Hematopoietic multipotent progenitor cell (in vitro differentiated cells): Measurements from ENCODE around the gene CCDC85A. TPM values are rescaled to one million over a fixed set of nuclear protein-coding genes. Genes with fewer than 3 reads are reported as not detected.
"Not testable (repeated sequence)": the region's sequence is repeated elsewhere in the genome, so short reads cannot be mapped to it uniquely, and the experiment has no call there.

ENCODE experiments used
- DNase-seq, 3 donors: peaks; one replicate each; pipeline ENCODE4 v3.0.0-alpha.2; 2011 to 2015; ENCODE audit warnings: low read depth in 2 of 3, low spot score in 2 of 3
- total RNA-seq: library from RNA; depleted of rRNA; stranded (reverse); fragments of >200 nt; gene quantifications from one replicate; pipeline ENCODE4 v1.2.3, GENCODE V29; 2012

CCDC85A gene
- total RNA-seq, result 0.27 TPM

DNA sequence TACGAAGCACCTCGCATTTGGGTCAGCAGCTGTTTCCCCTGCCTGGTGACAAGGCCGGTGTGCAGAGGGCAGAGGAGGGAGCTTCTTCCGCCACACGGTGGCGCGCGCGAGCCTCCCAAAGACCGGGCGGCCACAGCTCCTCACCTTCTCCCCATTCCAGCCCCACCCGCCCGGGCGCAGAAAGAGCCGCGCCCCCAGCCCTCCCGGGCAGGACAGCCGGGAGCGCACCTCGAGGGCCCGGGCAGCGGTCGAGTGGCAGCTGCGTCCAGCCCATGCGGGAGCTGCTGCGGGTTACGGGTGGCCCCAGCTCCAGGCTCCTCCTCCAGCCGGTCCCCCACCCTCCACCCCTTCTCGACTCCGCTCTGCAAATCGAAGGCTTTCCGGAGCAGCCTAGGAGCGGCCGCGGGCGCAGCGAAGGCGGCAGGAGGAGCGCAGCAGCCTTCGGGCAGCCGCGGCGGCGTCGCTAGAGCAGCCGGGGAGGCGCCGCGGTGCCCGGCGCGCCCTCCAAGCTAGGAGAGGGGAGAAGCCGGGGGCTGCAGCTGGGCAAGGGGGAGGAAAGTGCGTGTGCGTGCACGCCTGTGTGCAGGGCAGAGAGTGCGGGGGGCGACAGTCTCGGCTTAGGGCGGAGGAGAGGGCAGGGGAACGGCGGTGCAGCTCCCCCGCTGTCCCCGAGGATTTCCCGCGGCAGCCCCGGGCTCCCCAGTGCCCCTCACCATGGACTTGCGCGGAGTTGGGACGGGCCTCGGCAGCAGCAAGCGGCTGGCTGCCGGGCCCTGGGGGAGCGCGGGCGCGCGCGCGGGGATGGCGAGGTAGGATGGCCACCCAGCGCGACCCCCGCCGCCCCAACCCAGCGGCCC, at the start of gene CCDC85A:
CCDC85A (plus strand) TSS at position 348 of the 857 bp plus-strand sequence. CDS start 635 bp downstream, outside the sequence.
- DNase-seq, result peak in 2 of 3 donors; percentile 80 to 86

DNA sequence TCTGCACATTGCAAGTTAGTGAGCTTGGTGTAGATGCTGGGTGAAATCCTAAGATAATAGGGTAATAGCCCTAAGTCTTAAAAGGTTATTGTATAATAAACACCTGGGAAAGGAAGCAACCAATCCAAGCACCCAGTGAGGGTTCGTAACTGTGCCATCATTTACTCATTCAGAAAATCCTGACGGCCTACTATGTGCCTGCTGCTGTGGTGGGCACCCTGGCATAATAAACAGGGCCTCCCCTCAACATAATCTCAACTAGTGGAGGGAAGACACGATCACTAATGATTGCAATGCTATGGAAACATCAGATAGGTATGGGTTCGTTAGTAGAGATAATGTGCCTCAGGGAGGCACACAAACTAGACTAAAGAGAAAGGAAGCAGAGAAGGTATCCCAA, 48.9 kb upstream of the CCDC85A start:
- no peak for DNase-seq

DNA sequence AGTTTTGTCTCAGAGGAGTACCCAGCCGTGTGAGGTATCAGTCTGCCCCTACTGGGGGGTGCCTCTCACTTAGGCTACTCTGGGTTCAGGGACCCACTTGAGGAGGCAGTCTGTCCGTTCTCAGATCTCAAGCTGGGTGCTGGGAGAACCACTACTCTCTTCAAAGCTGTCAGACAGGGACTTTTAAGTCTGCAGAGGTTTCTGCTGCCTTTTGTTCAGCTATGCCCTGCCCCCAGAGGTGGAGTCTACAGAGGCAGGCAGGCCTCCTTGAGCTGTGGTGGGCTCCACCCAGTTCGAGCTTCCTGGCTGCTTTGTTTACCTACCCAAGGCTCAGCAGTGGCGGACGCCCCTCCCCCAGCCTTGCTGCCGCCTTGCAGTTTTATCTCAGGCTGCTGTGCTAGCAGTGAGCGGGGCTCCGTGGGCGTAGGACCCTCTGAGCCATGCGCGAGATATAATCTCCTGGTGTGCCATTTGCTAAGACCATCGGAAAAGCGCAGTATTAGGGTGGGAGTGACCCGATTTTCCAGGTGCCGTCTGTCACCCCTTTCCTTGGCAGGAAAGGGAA, 41.2 kb upstream of the CCDC85A start:
- not testable (repeated sequence) for DNase-seq

- DNase-seq, result no peak
These were observed 35.9 kb upstream of the CCDC85A start for GRCh38 chr2:56147907-56148306.

- DNase-seq, result no peak
These were observed 35.0 kb upstream of the CCDC85A start for GRCh38 chr2:56148825-56149224.

DNA sequence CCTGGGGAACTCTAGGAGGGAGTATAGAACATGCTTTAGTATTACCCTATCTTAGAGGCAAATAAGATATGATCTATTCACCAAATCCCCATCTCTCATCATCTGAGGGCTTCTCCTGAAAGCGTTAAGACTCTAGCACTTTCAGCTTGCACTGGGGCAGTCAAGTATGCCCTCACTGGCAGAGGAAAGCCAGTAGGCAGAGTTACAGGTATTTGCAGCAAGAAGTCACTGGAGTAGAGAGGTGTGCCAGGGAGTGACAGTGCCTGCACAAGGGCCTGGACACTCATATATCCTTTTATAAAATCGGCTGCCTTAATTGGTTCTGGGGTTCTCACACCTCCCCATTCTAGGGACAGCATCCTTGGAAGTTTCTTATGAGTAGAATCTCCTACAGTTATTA, 31.9 kb upstream of the CCDC85A start:
- DNase-seq, result no peak

DNA sequence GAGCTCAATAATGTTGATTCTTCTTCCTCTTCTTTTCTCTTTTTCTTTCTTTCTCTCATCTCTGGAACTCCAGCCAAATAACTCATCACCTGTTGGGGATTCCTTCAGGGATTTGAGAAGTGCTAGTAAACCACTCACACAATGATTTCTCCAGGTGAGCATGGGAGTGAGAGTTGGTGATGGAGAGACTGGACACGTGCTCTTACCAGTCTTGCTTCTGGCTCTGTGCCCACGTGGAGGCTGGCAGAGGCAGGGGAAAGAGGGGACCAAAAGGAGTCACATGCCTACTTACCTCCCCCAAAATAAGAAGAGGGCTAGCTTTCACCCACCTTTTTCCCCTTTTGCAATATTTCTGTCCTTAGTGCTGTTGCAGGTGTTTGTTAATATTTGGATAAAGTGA, 28.6 kb upstream of the CCDC85A start:
- no peak for DNase-seq

- not testable (repeated sequence) for DNase-seq
These were observed 23.9 kb upstream of the CCDC85A start for GRCh38 chr2:56159875-56160274.

DNA sequence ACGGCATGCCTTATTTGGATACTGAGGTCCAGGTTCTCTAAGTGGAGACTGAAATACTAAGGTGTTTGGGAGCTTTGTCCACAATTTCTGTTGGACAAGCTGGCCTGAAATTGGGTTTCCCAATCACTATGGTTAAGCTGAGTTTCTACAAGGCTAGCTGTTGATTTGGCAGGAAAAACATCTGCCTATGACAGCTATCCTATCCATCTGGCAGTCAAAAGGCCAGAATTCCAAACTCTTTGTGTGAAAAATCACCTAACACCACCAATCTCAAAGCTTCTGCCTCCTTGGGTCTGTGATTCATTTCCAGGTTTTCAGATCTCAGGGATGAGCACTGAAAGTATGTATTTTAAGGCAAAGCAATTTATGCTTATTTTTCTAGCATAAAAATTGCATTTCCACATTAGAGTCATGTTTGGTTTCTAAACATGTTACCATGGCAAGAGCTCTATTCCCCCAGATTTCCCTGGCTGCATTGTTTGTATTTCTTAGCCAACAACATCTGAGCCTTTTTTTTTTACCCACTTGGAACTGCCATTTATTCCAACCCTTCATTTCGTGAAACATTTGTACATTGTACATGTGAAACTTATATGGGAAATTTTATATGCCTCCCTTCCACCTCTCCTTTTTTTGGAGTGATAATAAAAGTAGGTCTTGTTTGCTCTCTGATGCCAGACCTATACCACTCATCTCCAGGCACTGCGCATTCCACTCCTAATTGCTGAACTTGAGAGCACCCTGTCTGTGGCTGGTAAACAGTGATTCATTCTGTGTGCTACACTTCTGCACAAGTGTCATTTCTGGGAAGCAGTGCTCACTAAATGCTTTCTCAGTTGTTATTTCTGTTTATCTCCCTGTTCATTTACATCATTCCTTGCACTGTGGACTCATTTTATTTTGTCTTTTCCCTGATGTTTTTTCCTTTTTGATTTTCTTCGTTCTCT, 15.9 kb upstream of the CCDC85A start:
- no peak for DNase-seq

DNA sequence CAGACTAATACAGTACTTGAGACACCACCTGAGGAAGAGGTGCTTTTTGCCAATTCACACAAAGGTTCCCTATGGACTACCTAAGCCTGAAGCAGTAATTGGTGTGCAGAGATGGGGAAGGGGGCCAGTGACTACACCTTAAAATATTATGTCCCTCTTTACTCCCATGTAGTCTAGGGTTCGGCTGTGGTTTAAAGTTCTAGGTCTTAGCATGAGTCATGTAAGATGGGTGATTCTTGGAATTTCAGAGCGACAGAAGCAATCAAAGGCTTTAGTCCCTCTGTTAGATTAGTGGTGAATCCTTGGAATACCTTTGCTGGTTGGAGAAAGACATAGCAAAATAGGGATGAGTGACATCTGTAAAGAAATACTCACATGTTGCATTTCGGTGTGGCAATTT, 14.3 kb upstream of the CCDC85A start:
- DNase-seq, result no peak

DNA sequence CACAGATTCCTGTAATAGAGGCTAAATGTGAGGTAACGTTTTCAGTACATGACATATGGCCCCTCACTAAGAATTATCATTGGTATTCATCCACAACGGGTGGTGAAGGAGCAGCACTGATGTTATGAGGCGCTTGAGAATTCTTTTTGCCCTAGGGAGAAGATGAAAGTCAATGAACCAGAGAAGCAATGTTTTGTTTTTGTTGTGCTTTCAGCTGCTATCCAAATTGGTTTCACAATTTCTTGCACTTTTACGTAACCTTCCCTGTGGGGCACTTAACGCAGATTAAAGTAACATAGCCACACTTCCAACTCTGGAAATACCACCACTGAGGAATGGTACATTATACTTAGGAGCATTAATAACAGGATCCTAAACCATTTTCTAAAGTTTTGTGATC, 13.3 kb upstream of the CCDC85A start:
- no peak for DNase-seq

- DNase-seq, result no peak
These were observed 12.8 kb upstream of the CCDC85A start for GRCh38 chr2:56170988-56171387.

GRCh38 chr2:56175779-56176178, 8.0 kb upstream of the CCDC85A start:
- DNase-seq, result no peak

DNA sequence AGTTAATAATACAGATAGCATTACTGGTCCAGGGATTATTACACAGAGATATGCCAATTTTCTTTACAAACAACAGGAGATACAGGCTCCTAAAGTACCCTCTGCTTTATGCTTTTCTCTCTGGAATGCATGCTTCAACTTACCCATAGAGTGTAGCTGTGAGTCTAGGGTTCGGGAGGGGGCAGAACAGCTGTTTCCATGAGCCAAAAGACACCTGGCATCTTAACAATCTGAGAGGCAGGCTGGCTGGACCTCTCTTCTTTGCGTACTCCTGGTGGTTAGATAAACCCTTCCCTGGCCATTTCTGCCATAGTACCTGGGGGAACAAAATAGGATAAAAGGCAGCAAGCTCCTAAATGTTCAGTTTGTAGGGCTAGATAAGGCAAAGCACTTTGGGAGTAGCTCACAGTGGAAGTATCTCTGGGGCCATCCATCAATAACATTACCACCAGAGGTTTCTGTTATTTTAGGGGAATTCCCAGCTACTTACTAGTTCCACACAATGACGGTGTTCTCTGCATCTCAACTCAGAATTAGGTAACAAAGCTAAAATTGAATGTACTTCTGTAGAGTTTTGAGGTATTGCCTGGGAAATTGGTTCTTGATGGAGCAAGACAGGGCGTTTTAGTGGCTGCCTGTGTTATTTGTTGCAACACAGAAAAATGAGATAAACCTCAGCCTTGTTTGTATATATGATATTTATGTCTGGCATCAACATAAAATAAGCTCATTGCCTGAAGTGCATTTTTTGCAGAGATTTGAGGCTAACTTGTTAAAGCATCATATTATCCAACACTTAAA, 6.2 kb upstream of the CCDC85A start:
- DNase-seq, result no peak

GRCh38 chr2:56179931-56180330, 3.9 kb upstream of the CCDC85A start:
- DNase-seq, result no peak

- DNase-seq, result no peak
These were observed 1.4 kb upstream of the CCDC85A start for GRCh38 chr2:56182420-56182819.

DNA sequence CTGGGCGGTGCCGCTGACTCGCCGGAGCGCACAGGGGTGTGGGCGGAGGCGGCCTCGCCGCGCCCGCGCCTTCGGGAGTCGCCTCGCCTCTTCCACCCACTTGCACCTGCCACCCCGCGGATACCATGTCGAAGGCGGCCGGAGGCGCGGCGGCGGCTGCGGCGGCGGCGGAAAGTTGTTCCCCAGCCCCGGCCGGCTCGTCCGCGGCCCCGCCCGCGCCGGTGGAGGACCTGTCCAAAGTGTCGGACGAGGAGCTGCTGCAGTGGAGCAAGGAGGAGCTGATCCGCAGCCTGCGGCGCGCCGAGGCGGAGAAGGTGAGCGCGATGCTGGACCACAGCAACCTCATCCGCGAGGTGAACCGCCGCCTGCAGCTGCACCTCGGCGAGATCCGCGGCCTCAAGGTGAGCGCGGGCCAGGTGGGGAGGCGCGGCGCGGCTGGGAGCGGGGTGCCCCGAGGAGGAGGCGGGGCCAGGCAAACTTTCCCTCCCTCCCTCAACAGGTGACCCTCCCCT, 766 bp downstream of the CCDC85A start:
- peak in 1 of 3 donors; percentile 21 for DNase-seq

- peak in 1 of 3 donors; percentile 5 for DNase-seq
These were observed 1.4 kb downstream of the CCDC85A start for GRCh38 chr2:56185101-56185581.

DNA sequence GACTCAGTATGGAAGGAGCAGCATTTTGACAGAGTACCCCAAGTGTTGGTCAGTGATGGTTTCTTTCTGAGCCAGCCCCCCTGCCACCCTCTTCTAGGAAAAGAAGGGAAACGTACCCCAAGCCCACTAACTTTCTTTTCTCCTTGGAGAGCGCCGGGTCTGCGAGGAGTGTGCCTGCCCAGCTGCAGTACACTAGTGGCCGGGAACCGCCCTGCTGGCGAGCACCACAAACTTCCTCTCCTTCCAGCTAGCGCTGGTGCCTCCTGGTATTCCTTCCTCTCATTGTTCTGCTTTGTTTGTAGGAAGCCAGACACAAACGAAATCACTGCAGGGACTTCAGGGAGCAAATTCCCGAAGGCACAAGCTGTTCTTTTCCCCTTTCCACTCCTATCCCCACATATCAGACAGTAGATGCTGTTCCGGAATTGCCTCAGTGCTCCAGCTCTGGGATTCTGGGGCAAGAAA, 1.8 kb downstream of the CCDC85A start:
- peak in 1 of 3 donors; percentile 7 for DNase-seq

- DNase-seq, result peak in 1 of 3 donors; percentile 10
These were observed 7.8 kb downstream of the CCDC85A start for GRCh38 chr2:56191617-56192016.
